A549 (cell line): Measurements from ENCODE around the gene EBI3. TPM values are rescaled to one million over a fixed set of nuclear protein-coding genes. Genes with fewer than 3 reads are reported as not detected.

Experiments
- ATAC-seq, 2 experiments: fragments of 200-7000 bp in 1 of 2; fragments of >200 bp in 1 of 2; cut with Nextera tagmentation in 1 of 2; cut with Tn5 transposase in 1 of 2; 3 replicates each; pipeline versions ENCODE4 v1.8.0 to v1.9.1; 2018 to 2020; ENCODE audit warnings: mild to moderate bottlenecking in 1 of 2, moderate library complexity in 1 of 2
- CTCF ChIA-PET: fragments of 300-600 bp; sonication (Branson Sonifier 250); formaldehyde crosslinking; extraction: SDS; loops from one replicate; lab custom pipeline; 2021; ENCODE audit warnings: antibody characterized with exemption, inconsistent platforms; lab: Yijun Ruan, JAX
- POLR2A ChIA-PET: fragments of 350-600 bp; formaldehyde crosslinking; extraction: SDS; loops from one replicate; lab custom pipeline; 2021; ENCODE audit warnings: antibody characterized with exemption, inconsistent platforms; lab: Yijun Ruan, JAX
- DNase-seq, 2 experiments: peaks; one replicate each; pipeline versions ENCODE4 v3.0.0 to v3.0.0-alpha.2; 2011 to 2016; ENCODE audit warnings: low read depth in 1 of 2, low spot score in 1 of 2
- FAIRE-seq: peaks from 2 replicates; lab custom pipeline; 2011; peaks lifted over from hg19 to GRCh38; lab: Jason Lieb, UNC
- H3K27ac ChIP-seq, 2 experiments: fragments of >200 bp; sonication (Bioruptor Twin); formaldehyde crosslinking; 3 replicates each; pipeline ENCODE4 v1.5.1; 2016 to 2017
- H3K4me1 ChIP-seq: fragments of >200 bp; sonication (Bioruptor Twin); formaldehyde crosslinking; 3 replicates; pipeline ENCODE4 v1.6.1; 2016
- H3K4me2 ChIP-seq: fragments of >200 bp; sonication (Bioruptor Twin); formaldehyde crosslinking; 3 replicates; pipeline ENCODE4 v1.6.1; 2016
- H3K4me3 ChIP-seq: fragments of >200 bp; sonication (Bioruptor Twin); formaldehyde crosslinking; 3 replicates; pipeline ENCODE4 v1.5.1; 2016
- H3K9me3 ChIP-seq: fragments of >200 bp; sonication (Bioruptor Twin); formaldehyde crosslinking; 3 replicates; pipeline ENCODE4 v1.6.1; 2016
- FOSB ChIP-seq: fragments of 250-450 bp; sonication (Bioruptor Pico); IDR thresholded peaks from 2 replicates; pipeline ENCODE4 v1.5.0; 2020; ENCODE audit warnings: mild to moderate bottlenecking, moderate library complexity
- HDAC2 ChIP-seq: fragments of 200-600 bp; sonication (generic); IDR thresholded peaks from 2 replicates; pipeline ENCODE4 v1.6.1; 2016
- HOXA7 ChIP-seq: fragments of 250-450 bp; sonication (Bioruptor Pico); IDR thresholded peaks from 2 replicates; pipeline ENCODE4 v1.5.0; 2020; ENCODE audit warnings: mild to moderate bottlenecking, moderate library complexity
- JUN ChIP-seq, 2 experiments: fragments of >200 bp; sonication (Bioruptor Twin); formaldehyde crosslinking; IDR thresholded peaks; 2 replicates in 1 of 2; 3 replicates in 1 of 2; pipeline ENCODE4 v1.6.1; 2016 to 2017
- KDM1A ChIP-seq: fragments of 200-600 bp; sonication (generic); IDR thresholded peaks from 2 replicates; pipeline ENCODE4 v1.6.1; 2016; ENCODE audit warnings: low read depth, mild to moderate bottlenecking
- KDM5A ChIP-seq: fragments of 200-600 bp; sonication (generic); IDR thresholded peaks from 2 replicates; pipeline ENCODE4 v1.6.1; 2016; ENCODE audit warnings: antibody characterized with exemption, mild to moderate bottlenecking
- MAFK ChIP-seq: fragments of 450-650 bp; IDR thresholded peaks from 2 replicates; pipeline ENCODE4 v1.6.1; 2014; ENCODE audit not compliant: partially characterized antibody
- MAZ ChIP-seq: fragments of 150-350 bp; IDR thresholded peaks from 2 replicates; pipeline ENCODE4 v1.6.1; 2014; ENCODE audit warnings: antibody characterized with exemption, low read depth, low read length, borderline replicate concordance
- MYC ChIP-seq: IDR thresholded peaks from 2 replicates; pipeline ENCODE4 v1.6.1; 2012; ENCODE audit warnings: mild to moderate bottlenecking, inconsistent platforms, low read length, improper control_type of control experiment, borderline replicate concordance
- NPAS2 ChIP-seq: fragments of 250-450 bp; sonication (Bioruptor Pico); IDR thresholded peaks from 2 replicates; pipeline ENCODE4 v1.8.0; 2022; ENCODE audit warnings: mild to moderate bottlenecking, moderate library complexity, borderline replicate concordance
- RAD21 ChIP-seq, 2 experiments: fragments of >200 bp in 1 of 2; sonication (Bioruptor Twin) in 1 of 2; formaldehyde crosslinking in 1 of 2; IDR thresholded peaks in 1 of 2; conservative IDR thresholded peaks in 1 of 2; 2 replicates in 1 of 2; 3 replicates in 1 of 2; pipeline ENCODE4 v1.6.1; 2012 to 2018; ENCODE audit warnings: inconsistent platforms in 1 of 2
- RCOR1 ChIP-seq: fragments of 150-350 bp; IDR thresholded peaks from 2 replicates; pipeline ENCODE4 v1.6.1; 2014; ENCODE audit warnings: antibody characterized with exemption, low read length, low read depth
- RNF2 ChIP-seq: fragments of 200-600 bp; sonication (generic); IDR thresholded peaks from 2 replicates; pipeline ENCODE4 v1.6.1; 2016; ENCODE audit warnings: low read depth, mild to moderate bottlenecking, antibody characterized with exemption, moderate library complexity, borderline replicate concordance
- SMC3 ChIP-seq: fragments of >200 bp; sonication (Bioruptor Twin); formaldehyde crosslinking; IDR thresholded peaks from 3 replicates; pipeline ENCODE4 v1.6.1; 2018; ENCODE audit warnings: inconsistent platforms
- ZFP36 ChIP-seq: fragments of 450-650 bp; IDR thresholded peaks from 2 replicates; pipeline ENCODE4 v1.6.1; 2014; ENCODE audit warnings: borderline replicate concordance; ENCODE audit not compliant: partially characterized antibody
- ZNF302 ChIP-seq: fragments of 250-450 bp; sonication (Bioruptor Pico); IDR thresholded peaks from 2 replicates; pipeline ENCODE4 v1.9.0; 2021; ENCODE audit warnings: inconsistent platforms, mild to moderate bottlenecking, moderate library complexity
- WGBS: methylation state at CpG from one replicate; pipeline ENCODE4 v1.1.6; 2017; ENCODE audit errors: missing lambda C conversion rate; 5-methylcytosine and 5-hydroxymethylcytosine counted together
- polyA plus RNA-seq, 4 experiments: library from polyadenylated mRNA; depleted of rRNA in 3 of 4; stranded (reverse); fragments of >200 nt; fragmentation: RNase III in 1 of 4; extraction: RNeasy Plus Mini Kit Qiagen cat#74134 plus additional on column Dnase treatment in 1 of 4; gene quantifications; 2 replicates in 3 of 4; 3 replicates in 1 of 4; pipeline ENCODE4 v1.2.3, GENCODE V29; 2011 to 2017
- TF ChIP-seq, protein P1 (sequence below): fragments of 200-600 bp; sonication (generic); IDR thresholded peaks from 2 replicates; pipeline ENCODE4 v1.6.1; 2016; ENCODE audit warnings: antibody characterized with exemption, mild to moderate bottlenecking, moderate library complexity
- TF ChIP-seq, protein P2 (sequence below): fragments of 250-450 bp; sonication (Bioruptor Pico); IDR thresholded peaks from 2 replicates; pipeline ENCODE4 v1.5.0; 2021; ENCODE audit warnings: mild to moderate bottlenecking, moderate library complexity, borderline replicate concordance
- TF ChIP-seq, protein P3 (sequence below): fragments of >200 bp; sonication (Bioruptor Twin); formaldehyde crosslinking; IDR thresholded peaks from 3 replicates; pipeline ENCODE4 v1.5.1; 2016

The EBI3 gene
- polyA plus RNA-seq, 2 of the 4 experiments (the other 2 are of a cell fraction): 1.1 to 3.6 TPM

DNA sequence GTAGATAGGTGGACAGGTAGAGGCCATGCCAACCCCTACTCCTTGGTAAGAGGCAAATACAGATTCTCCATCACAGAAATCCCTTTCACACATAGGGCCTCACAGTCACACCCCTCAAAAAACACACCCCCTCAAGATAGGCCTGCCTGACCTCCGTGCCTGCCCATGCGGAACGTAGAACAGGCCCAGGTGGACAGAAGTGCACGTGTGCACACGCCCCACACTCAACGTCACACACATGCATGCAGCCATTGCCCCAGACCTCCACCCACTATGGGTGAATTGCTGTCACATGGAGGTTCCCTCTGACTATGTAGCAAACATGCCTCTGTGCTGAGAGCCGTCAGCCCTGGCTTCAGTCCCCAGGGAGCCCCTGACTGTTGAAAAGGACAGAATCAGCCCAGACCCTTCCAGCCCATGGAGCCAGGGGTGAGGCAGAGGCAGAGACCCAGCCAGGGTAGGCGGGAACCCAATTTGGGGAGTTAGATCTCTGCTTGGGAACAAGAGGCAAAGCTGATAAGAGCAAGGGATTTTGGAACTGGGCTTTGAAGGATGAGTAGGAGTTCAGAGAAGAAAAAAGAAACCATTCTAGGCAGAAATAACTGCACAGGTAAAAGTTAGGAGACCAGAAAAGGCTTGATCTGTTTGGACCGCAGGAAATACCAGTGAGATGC lies 43.8 kb upstream of the EBI3 start (continued):
- TF ChIP-seq, protein P1, sequence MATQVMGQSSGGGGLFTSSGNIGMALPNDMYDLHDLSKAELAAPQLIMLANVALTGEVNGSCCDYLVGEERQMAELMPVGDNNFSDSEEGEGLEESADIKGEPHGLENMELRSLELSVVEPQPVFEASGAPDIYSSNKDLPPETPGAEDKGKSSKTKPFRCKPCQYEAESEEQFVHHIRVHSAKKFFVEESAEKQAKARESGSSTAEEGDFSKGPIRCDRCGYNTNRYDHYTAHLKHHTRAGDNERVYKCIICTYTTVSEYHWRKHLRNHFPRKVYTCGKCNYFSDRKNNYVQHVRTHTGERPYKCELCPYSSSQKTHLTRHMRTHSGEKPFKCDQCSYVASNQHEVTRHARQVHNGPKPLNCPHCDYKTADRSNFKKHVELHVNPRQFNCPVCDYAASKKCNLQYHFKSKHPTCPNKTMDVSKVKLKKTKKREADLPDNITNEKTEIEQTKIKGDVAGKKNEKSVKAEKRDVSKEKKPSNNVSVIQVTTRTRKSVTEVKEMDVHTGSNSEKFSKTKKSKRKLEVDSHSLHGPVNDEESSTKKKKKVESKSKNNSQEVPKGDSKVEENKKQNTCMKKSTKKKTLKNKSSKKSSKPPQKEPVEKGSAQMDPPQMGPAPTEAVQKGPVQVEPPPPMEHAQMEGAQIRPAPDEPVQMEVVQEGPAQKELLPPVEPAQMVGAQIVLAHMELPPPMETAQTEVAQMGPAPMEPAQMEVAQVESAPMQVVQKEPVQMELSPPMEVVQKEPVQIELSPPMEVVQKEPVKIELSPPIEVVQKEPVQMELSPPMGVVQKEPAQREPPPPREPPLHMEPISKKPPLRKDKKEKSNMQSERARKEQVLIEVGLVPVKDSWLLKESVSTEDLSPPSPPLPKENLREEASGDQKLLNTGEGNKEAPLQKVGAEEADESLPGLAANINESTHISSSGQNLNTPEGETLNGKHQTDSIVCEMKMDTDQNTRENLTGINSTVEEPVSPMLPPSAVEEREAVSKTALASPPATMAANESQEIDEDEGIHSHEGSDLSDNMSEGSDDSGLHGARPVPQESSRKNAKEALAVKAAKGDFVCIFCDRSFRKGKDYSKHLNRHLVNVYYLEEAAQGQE: no peak
- TF ChIP-seq FOSB (CRISPR knock-in tag) (no peak), MYC (no peak), RNF2 (no peak), KDM1A (no peak), HOXA7 (CRISPR knock-in tag) (no peak), NPAS2 (CRISPR knock-in tag) (no peak)

DNA sequence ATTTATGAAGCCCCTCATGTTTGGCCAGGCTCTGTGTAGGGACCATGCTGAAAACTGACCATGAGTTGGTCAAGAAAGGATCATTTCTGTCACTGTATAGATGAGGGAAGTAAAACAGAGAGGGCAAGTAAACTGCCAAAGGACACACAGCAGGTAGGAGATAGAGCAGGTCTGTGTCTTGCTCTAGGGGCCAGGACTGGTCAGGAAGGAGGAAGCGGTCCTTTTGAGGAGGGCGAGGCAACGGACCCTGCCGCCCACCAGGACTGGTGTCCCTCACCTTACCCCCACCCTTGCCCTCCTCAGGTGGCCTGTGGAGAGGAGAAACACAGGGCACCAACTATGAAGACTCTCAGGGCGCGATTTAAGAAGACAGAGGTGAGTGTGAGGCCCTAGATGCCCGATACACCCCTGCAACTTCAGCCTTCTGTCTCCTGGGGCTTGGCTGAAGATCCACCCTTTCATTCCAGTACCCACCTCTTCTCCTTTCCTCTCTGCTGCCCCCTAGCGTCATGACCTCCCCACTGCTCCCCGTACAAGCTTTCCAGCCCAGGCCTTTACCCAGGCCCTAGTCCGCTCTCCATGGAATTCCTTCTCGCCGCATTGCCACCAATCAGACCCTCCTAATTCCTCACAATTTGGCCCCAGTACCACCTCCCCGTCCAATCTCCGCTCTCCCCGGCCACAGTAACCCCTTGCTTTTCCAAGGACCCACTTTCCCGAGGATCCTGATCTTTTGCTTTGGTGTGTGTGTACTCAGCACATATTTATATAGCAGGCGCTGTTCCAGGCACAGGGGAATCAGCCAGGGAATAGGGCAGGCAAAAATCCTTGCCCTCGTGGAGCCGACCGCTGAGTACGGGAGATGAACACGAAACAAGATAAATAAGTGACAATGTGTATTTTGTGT lies 43.0 kb upstream of the EBI3 start:
- WGBS: 25% methylated on average over 21 of the region's 22 CpGs
- peak; percentile 72 for TF ChIP-seq ZFP36
- no peak for TF ChIP-seq ZNF302 (CRISPR knock-in tag)
- TF ChIP-seq RAD21 (conservative IDR thresholded peaks at IDR 0.05 in 1 of 2, IDR thresholded peaks at IDR 0.05 in 1 of 2): peak; percentile 68 to 72
- 0 out of 2 replicates have a peak, but pooled peaks have one; percentile 33 for TF ChIP-seq KDM1A
- no peak for TF ChIP-seq HDAC2
- TF ChIP-seq, protein P2, sequence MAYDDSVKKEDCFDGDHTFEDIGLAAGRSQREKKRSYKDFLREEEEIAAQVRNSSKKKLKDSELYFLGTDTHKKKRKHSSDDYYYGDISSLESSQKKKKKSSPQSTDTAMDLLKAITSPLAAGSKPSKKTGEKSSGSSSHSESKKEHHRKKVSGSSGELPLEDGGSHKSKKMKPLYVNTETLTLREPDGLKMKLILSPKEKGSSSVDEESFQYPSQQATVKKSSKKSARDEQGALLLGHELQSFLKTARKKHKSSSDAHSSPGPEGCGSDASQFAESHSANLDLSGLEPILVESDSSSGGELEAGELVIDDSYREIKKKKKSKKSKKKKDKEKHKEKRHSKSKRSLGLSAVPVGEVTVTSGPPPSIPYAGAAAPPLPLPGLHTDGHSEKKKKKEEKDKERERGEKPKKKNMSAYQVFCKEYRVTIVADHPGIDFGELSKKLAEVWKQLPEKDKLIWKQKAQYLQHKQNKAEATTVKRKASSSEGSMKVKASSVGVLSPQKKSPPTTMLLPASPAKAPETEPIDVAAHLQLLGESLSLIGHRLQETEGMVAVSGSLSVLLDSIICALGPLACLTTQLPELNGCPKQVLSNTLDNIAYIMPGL (CRISPR knock-in tag): no peak
- TF ChIP-seq, protein P3, sequence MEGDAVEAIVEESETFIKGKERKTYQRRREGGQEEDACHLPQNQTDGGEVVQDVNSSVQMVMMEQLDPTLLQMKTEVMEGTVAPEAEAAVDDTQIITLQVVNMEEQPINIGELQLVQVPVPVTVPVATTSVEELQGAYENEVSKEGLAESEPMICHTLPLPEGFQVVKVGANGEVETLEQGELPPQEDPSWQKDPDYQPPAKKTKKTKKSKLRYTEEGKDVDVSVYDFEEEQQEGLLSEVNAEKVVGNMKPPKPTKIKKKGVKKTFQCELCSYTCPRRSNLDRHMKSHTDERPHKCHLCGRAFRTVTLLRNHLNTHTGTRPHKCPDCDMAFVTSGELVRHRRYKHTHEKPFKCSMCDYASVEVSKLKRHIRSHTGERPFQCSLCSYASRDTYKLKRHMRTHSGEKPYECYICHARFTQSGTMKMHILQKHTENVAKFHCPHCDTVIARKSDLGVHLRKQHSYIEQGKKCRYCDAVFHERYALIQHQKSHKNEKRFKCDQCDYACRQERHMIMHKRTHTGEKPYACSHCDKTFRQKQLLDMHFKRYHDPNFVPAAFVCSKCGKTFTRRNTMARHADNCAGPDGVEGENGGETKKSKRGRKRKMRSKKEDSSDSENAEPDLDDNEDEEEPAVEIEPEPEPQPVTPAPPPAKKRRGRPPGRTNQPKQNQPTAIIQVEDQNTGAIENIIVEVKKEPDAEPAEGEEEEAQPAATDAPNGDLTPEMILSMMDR: peak; percentile 73
- no peak for TF ChIP-seq MAFK
- no peak for TF ChIP-seq JUN (IDR thresholded peaks at IDR 0.05)
- peak; percentile 57 for TF ChIP-seq SMC3
- TF ChIP-seq RCOR1: no peak
- TF ChIP-seq KDM5A: no peak
- no peak for TF ChIP-seq MAZ
- Histone ChIP-seq H3K27ac (peak overlapping the region; percentile 49 to 65), H3K4me3 (no peak overlapping the region), H3K9me3 (no peaks in the 10 kb centered on the region), H3K4me1 (peaks cover 4% of the 10 kb centered on the region; the same call in 2 of the 3 replicates), H3K4me2 (0 out of 3 replicates have a peak overlapping the region, but pooled peaks have one; percentile 25)
- CTCF ChIA-PET: interaction anchor here (0.6 to 1.6 kb wide), 11 partner anchors 9 to 47 kb away, joined by 3 to 6 read pairs (median 4); no protein-coding TSS in a partner anchor
- DNase-seq (peak; percentile 77 to 83), FAIRE-seq (no peak), ATAC-seq (peak; percentile 90 to 91)
- POLR2A ChIA-PET: no interaction called here
